AG04450 (cell line): ENCODE results near the gene TUBB3. TPM values are rescaled to one million over a fixed set of nuclear protein-coding genes. Genes with fewer than 3 reads are reported as not detected.

Experiments
- CTCF ChIA-PET: fragments of 300-600, 350-600 bp; formaldehyde crosslinking; extraction: SDS; loops from one replicate; lab custom pipeline; 2022; ENCODE audit warnings: antibody characterized with exemption, inconsistent platforms; lab: Charles Lee
- POLR2A ChIA-PET: fragments of 350-600 bp; formaldehyde crosslinking; extraction: SDS; loops from one replicate; lab custom pipeline; 2021; ENCODE audit warnings: antibody characterized with exemption, inconsistent platforms; lab: Yijun Ruan, JAX
- DNase-seq: peaks from one replicate; pipeline ENCODE4 v3.0.0-alpha.2; 2011; ENCODE audit warnings: low read depth, low spot score
- H3K27ac ChIP-seq: one replicate; pipeline ENCODE4 v1.5.1; 2012; ENCODE audit warnings: low read depth, low read length, control low read depth
- H3K27me3 ChIP-seq: one replicate; pipeline ENCODE4 v1.6.0; 2012; ENCODE audit warnings: low read length; ENCODE audit not compliant: control insufficient read depth, insufficient read depth
- H3K4me3 ChIP-seq: 2 replicates; pipeline ENCODE4 v1.5.1; 2011; ENCODE audit warnings: mild to moderate bottlenecking, low read depth, low read length, control low read depth
- H3K9me3 ChIP-seq: 2 replicates; pipeline ENCODE4 v1.5.1; 2012; ENCODE audit warnings: low read length; ENCODE audit not compliant: control insufficient read depth, insufficient read depth
- polyA plus RNA-seq: library from polyadenylated mRNA; depleted of rRNA; stranded (reverse); fragments of >200 nt; gene quantifications from 2 replicates; pipeline ENCODE4 v1.2.3, GENCODE V29; 2011
- TF ChIP-seq, protein P1 (sequence below): IDR thresholded peaks from 2 replicates; pipeline ENCODE4 v1.5.1; 2011; ENCODE audit warnings: low read depth, low read length, control low read depth, inconsistent platforms

The TUBB3 gene
- polyA plus RNA-seq, 1 experiment, result 129 TPM

DNA sequence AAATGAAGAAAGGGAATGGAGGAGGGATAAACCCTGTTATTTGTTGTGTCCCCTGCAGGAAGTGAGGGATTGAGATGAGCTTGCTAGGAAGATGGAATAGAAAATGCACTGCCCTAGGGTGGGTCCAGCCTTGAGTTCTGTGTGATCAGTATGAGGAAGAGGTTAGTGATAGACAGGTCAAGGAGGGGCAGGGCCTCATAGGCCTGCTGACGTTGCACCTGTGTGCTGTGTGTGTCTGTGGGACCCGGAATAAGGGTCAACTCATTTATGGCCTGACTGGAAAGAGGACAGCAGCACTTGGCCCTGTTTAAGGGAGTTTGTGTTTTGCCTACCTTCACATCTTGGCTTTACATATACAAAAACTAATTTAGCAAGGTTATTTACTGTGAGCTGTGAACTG lies 51.7 kb downstream of the TUBB3 start:
- no peak overlapping the region for H3K27ac ChIP-seq
- TF ChIP-seq, protein P1, sequence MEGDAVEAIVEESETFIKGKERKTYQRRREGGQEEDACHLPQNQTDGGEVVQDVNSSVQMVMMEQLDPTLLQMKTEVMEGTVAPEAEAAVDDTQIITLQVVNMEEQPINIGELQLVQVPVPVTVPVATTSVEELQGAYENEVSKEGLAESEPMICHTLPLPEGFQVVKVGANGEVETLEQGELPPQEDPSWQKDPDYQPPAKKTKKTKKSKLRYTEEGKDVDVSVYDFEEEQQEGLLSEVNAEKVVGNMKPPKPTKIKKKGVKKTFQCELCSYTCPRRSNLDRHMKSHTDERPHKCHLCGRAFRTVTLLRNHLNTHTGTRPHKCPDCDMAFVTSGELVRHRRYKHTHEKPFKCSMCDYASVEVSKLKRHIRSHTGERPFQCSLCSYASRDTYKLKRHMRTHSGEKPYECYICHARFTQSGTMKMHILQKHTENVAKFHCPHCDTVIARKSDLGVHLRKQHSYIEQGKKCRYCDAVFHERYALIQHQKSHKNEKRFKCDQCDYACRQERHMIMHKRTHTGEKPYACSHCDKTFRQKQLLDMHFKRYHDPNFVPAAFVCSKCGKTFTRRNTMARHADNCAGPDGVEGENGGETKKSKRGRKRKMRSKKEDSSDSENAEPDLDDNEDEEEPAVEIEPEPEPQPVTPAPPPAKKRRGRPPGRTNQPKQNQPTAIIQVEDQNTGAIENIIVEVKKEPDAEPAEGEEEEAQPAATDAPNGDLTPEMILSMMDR, result no peak
- peaks cover 16% of the 10 kb centered on the region for H3K9me3 ChIP-seq
- no peak for DNase-seq
- CTCF ChIA-PET, result no interaction called here
- POLR2A ChIA-PET, result no interaction called here
- H3K27me3 ChIP-seq, result no peaks in the 10 kb centered on the region
- H3K4me3 ChIP-seq, result no peak overlapping the region

DNA sequence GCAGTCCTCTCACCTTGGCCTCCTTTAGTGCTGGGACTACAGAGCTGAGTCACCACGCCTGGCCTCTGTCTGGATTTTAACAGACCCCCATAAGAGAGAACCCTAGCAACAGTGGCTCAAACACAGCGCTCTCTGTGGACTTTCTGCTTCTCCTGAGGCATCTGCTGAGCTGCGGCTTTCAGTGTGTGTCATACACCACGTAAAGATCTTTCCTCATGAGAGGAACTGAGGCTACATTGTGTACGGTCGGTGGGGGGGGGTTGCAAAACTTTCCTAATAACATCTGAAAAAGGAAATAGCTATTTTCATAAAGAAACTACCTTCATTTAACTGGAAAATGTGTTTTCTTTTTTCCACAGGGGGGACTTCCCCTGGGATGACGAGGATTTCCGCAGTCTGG lies 58.3 kb downstream of the TUBB3 start:
- POLR2A ChIA-PET, result interaction anchor here (0.9 kb wide), 1 partner anchor 9 kb away, joined by 4 read pairs; no protein-coding TSS in a partner anchor
- Histone ChIP-seq H3K27me3 (no peaks in the 10 kb centered on the region), H3K4me3 (no peak overlapping the region), H3K27ac (no peak overlapping the region), H3K9me3 (no peaks in the 10 kb centered on the region)
- TF ChIP-seq, protein P1, result no peak
- no peak for DNase-seq
- CTCF ChIA-PET, result no interaction called here

DNA sequence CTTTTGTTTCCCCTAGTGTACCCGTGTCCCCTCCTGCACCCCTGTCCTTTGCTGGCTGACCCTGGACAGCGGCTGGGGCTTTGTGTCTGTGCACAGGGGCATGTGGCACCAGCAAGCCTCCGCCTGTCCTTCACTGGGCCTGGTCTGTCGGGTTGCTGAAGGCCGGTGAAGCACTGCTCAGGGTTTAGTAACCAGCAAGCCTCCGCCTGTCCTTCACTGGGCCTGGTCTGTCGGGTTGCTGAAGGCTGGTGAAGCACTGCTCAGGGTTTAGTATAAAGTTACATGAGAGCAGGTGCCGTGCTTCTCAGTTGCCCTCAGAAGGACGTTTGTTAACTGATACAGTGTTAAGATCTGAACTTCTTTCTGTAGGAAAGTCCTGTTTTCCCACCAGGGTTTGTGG lies 59.2 kb downstream of the TUBB3 start:
- CTCF ChIA-PET, result no interaction called here

DNA sequence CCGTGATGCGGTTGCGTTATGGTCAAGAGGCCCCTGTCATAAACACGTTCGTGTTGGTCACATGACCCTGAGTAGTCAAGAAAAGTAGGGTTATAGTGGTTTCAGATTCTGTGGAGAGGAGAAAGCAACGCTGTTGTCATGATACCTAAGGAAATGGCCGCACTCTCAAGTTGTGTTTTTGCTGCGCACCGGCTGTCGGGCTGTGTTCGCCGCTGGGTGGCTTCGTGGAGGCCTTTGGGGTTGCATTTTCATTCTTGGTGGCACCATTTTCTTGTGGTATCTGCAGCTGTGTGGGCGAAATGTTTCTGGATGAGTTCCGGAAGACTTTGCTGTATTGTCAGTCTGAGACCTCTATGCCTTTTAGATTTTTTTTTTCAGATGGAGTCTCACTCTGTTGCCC lies 60.4 kb downstream of the TUBB3 start:
- Histone ChIP-seq H3K27ac (peak overlapping the region; percentile 21), H3K4me3 (no peak overlapping the region), H3K27me3 (no peaks in the 10 kb centered on the region), H3K9me3 (no peaks in the 10 kb centered on the region)
- ChIA-PET POLR2A (no interaction called here), CTCF (no interaction called here)
- TF ChIP-seq, protein P1, result no peak
- no peak for DNase-seq

More for the DNA sequence above, 59.2 kb downstream of the TUBB3 start:
- DNase-seq, result no peak
- no peak overlapping the region for H3K4me3 ChIP-seq
- TF ChIP-seq, protein P1, result no peak
- POLR2A ChIA-PET, result no interaction called here
- no peaks in the 10 kb centered on the region for H3K27me3 ChIP-seq
- H3K27ac ChIP-seq, result no peak overlapping the region
- H3K9me3 ChIP-seq, result no peaks in the 10 kb centered on the region

DNA sequence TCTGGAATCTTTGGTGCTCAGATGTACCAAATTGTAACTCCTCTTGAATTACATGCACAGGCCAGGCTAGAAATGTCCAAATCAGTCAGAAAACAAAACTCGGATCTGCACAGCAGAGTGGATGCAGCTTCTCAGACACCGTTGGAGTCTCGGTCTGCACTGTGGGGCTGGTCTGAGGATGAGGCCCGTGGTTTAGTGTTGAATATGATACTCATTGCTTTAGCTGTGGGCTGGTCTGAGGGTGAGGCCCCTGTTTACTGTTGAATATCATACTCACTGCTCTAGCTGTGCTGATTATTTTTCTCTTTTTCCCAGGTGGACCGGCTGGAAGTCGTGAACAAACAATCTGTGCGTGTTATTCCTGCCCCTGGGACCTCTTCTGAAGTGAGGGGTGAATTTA lies 61.1 kb downstream of the TUBB3 start:
- no peak overlapping the region for H3K4me3 ChIP-seq
- ChIA-PET CTCF (no interaction called here), POLR2A (interaction anchor here (0.6 kb wide), 1 partner anchor 10 kb away, joined by 8 read pairs; no protein-coding TSS in a partner anchor)
- TF ChIP-seq, protein P1, result no peak
- H3K27me3 ChIP-seq, result no peaks in the 10 kb centered on the region
- DNase-seq, result no peak
- H3K27ac ChIP-seq, result no peak overlapping the region
- H3K9me3 ChIP-seq, result no peaks in the 10 kb centered on the region
